ENCODE data around the gene LHX3. TPM values are rescaled to one million over a fixed set of nuclear protein-coding genes. Genes with fewer than 3 reads are reported as not detected.

Gene LHX3
- total RNA-seq, 1 donor from 2014 or later: not detected

GRCh38 chr9:136211006-136211405, 6.1 kb upstream of the LHX3 start:
- intact Hi-C loops (cut with DNase I): no loop called here
- TF ChIP-seq POLR2AphosphoS5 (IDR thresholded peaks at IDR 0.05; ENCODE audit: insufficient read depth in 1 of 2, low read depth in 1 of 2) (no peak), POLR2A (IDR thresholded peaks at IDR 0.05) (no peak), CTCF (IDR thresholded peaks at IDR 0.05) (no peak)
- peaks cover 0 to 33% of the 10 kb centered on the region in 2 donors for H3K36me3 ChIP-seq

GRCh38 chr9:136210276-136210675, 5.3 kb upstream of the LHX3 start:
- Histone ChIP-seq H3K27ac (no peak overlapping the region), H3K36me3 (peaks cover 0 to 27% of the 10 kb centered on the region in 2 donors)
- intact Hi-C loops (cut with DNase I): no loop called here

More at GRCh38 chr9:136211006-136211405, 6.1 kb upstream of the LHX3 start:
- H3K27ac ChIP-seq: no peak overlapping the region
- H3K27me3 ChIP-seq: no peaks in the 10 kb centered on the region
- H3K9me3 ChIP-seq: no peaks in the 10 kb centered on the region
- no peak for DNase-seq (ENCODE audit: extremely low spot score in 2 of 2)
- H3K4me1 ChIP-seq: no peaks in the 10 kb centered on the region
- no peak overlapping the region for H3K4me3 ChIP-seq

GRCh38 chr9:136209786-136210185, 4.9 kb upstream of the LHX3 start:
- intact Hi-C loops (cut with DNase I): no loop called here
- no peak for DNase-seq (ENCODE audit: extremely low spot score in 2 of 2)
- Histone ChIP-seq H3K27ac (no peak overlapping the region), H3K27me3 (no peaks in the 10 kb centered on the region), H3K4me1 (no peaks in the 10 kb centered on the region), H3K9me3 (no peaks in the 10 kb centered on the region), H3K4me3 (no peak overlapping the region), H3K36me3 (peaks cover 0 to 24% of the 10 kb centered on the region in 2 donors)
- no peak for TF ChIP-seq CTCF (IDR thresholded peaks at IDR 0.05)
- no peak for TF ChIP-seq POLR2A (IDR thresholded peaks at IDR 0.05)
- no peak for TF ChIP-seq POLR2AphosphoS5 (IDR thresholded peaks at IDR 0.05; ENCODE audit: insufficient read depth in 1 of 2, low read depth in 1 of 2)

More at GRCh38 chr9:136210276-136210675, 5.3 kb upstream of the LHX3 start:
- no peaks in the 10 kb centered on the region for H3K27me3 ChIP-seq
- TF ChIP-seq POLR2A (IDR thresholded peaks at IDR 0.05): no peak
- TF ChIP-seq POLR2AphosphoS5 (IDR thresholded peaks at IDR 0.05; ENCODE audit: insufficient read depth in 1 of 2, low read depth in 1 of 2): no peak
- no peak for TF ChIP-seq CTCF (IDR thresholded peaks at IDR 0.05)
- no peaks in the 10 kb centered on the region for H3K9me3 ChIP-seq
- no peak overlapping the region for H3K4me3 ChIP-seq
- H3K4me1 ChIP-seq: no peaks in the 10 kb centered on the region
- no peak for DNase-seq (ENCODE audit: extremely low spot score in 2 of 2)

- no peak overlapping the region for H3K4me3 ChIP-seq
- no peaks in the 10 kb centered on the region for H3K27me3 ChIP-seq
- no peak overlapping the region for H3K27ac ChIP-seq
- TF ChIP-seq POLR2AphosphoS5 (IDR thresholded peaks at IDR 0.05; ENCODE audit: insufficient read depth in 1 of 2, low read depth in 1 of 2): no peak
- TF ChIP-seq POLR2A (IDR thresholded peaks at IDR 0.05): no peak
- no peak for TF ChIP-seq CTCF (IDR thresholded peaks at IDR 0.05)
- intact Hi-C loops (cut with DNase I): no loop called here
- H3K4me1 ChIP-seq: no peaks in the 10 kb centered on the region
- no peak for DNase-seq (ENCODE audit: extremely low spot score in 2 of 2)
- H3K36me3 ChIP-seq: peaks cover 0 to 18% of the 10 kb centered on the region in 2 donors
- H3K9me3 ChIP-seq: no peaks in the 10 kb centered on the region
These were observed 4.3 kb upstream of the LHX3 start for GRCh38 chr9:136209232-136209631.

GRCh38 chr9:136208675-136209074, 3.7 kb upstream of the LHX3 start:
- intact Hi-C loops (cut with DNase I): no loop called here
- no peak for TF ChIP-seq POLR2A (IDR thresholded peaks at IDR 0.05)
- TF ChIP-seq POLR2AphosphoS5 (IDR thresholded peaks at IDR 0.05; ENCODE audit: insufficient read depth in 1 of 2, low read depth in 1 of 2): no peak
- no peak for TF ChIP-seq CTCF (IDR thresholded peaks at IDR 0.05)
- Histone ChIP-seq H3K27ac (no peak overlapping the region), H3K36me3 (peaks cover 0 to 13% of the 10 kb centered on the region in 2 donors), H3K9me3 (no peaks in the 10 kb centered on the region), H3K4me3 (no peak overlapping the region), H3K27me3 (no peaks in the 10 kb centered on the region), H3K4me1 (no peaks in the 10 kb centered on the region)
- no peak for DNase-seq (ENCODE audit: extremely low spot score in 2 of 2)
